Activated CD4-positive, alpha-beta T cell treated with anti-CD3 and anti-CD28 coated beads, Interleukin-10, Interleukin-2, amounts not matched to agents 100 ng/mL and 50 ng/mL, durations not matched to agents 16 hours and 8 hours (primary cell): Measurements from ENCODE around the gene DNM3.

Source experiments
- DNase-seq: peaks from one replicate; pipeline ENCODE4 v3.0.0-alpha.2; 2020

The DNM3 gene

GRCh38 chr1:171819946-171820345 lies 21.4 kb upstream of the DNM3 start:
- no peak for DNase-seq

- no peak for DNase-seq
Measured at GRCh38 chr1:171826973-171827372, 14.3 kb upstream of the DNM3 start.

GRCh38 chr1:171828794-171829193 lies 12.5 kb upstream of the DNM3 start:
- no peak for DNase-seq

DNA sequence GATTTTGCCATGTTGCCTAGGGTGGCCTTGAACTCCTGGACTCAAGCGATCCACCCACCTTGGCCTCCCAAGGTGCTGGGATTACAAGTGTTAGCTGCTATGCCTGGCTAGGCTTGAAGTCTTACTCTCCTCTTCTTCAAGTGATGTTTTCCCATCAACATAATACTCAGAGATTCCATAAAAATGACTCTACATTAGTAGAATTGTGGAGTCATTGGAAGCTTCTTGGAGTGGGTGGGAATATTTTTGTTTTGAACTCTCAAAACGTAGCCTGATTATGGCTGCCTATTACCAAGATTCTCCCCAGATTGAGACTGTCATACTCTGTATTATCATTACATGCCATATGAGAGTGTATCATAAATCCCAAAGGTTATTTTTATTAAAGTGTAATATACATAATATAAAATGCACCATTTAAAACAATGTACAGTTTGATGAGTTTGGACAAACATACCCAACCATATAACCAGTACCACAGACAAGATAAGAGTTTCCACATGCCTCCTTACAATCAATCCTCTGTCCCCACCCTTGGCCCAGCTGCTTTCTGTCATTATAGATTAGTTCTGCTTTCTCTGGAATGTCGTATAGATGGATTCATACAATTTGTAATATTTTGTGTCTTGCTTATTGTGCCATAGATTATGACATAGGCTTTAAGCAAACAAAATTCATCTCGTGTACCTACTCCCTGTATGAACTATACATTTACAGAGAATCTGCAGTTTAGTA lies 8.0 kb upstream of the DNM3 start:
- no peak for DNase-seq

GRCh38 chr1:171834821-171835220 lies 6.5 kb upstream of the DNM3 start:
- DNase-seq = no peak

DNA sequence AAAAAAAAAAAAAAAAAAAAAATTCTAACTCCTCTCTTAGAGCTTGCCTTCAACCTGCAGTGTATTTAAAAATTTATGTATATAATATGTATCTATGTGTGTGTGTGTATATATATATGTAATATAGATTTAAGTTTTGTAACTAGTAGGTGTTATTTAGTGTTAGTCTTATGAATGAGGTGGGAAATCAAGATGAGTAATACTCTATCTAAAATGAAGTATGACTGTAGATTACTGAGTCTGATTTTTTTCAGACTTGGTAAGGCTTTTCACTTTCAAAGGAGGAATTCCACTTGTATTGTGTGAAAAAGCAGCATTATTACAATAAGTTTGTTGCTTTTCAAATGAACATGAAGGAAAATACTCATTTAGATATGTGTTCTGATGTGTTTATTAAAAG lies 5.4 kb upstream of the DNM3 start:
- no peak for DNase-seq

DNA sequence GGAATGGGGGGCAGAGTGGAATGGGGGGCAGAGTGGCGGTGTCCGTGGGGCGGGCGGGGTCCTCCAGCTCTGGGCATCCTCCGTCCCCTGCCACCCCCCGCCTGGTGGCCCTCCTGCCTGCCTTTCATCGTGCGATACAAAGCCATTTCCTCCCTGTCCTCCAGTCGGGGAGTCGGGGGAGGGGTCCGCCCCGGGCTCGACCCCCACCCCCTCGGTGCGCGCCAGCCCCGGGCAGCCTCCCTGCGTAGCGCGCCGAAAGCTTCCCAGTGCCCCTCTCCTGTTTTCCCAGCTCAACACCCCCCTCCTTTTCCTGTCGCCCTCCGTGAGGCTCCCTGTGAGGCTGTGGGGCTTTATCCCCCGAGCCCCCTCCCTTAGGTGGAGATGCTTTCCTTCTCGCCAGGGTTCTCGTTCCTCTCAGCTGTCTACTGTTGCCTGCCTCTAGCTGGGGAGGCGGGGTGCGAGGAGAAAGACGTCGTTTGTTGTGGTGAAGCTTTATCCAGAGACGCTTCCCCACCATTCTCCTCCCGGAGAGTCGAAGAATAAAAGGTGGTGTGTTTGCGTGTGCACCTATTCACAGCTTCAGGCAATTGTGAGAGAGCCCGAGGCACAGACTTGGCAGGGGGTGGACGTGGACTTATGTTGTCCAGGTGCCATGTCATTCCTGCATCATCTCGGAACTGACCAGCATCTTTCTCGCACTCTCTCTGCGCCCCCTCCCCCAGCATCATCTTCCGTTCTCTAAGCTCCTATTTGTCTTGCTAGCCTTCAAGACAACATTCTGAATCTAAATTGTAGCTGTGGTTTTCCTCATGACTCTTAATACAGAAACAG lies 848 bp downstream of the DNM3 start:
- DNase-seq = no peak

DNA sequence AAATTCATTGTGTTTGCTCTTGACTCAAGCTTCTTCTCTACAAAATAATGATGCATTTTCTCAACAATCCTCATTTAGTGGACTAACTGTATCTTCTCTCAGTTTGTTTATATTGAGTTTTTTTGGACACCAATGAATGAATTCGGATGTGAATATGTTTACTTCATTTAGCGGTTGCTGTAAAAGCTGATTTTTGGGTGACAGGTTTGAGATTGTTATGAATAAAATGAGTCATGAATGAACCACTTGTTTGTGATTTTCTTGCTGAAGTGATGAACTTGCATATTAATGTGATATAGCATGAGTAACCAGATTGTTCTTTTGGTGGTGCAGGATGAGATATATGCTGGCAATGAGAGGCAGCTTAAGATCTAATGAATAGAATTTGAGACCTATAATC lies 3.1 kb downstream of the DNM3 start:
- DNase-seq = no peak

GRCh38 chr1:171845998-171846397 lies 4.7 kb downstream of the DNM3 start:
- DNase-seq = no peak

GRCh38 chr1:171849245-171849898 lies 8.1 kb downstream of the DNM3 start:
- no peak for DNase-seq

GRCh38 chr1:171850651-171851350 lies 9.5 kb downstream of the DNM3 start:
- DNase-seq = no peak

- DNase-seq = no peak
Measured at GRCh38 chr1:171852272-171852671, 11.0 kb downstream of the DNM3 start.

- no peak for DNase-seq
Measured at GRCh38 chr1:171855381-171855780, 14.1 kb downstream of the DNM3 start.

- no peak for DNase-seq
Measured at GRCh38 chr1:171858696-171859095, 17.4 kb downstream of the DNM3 start.

DNA sequence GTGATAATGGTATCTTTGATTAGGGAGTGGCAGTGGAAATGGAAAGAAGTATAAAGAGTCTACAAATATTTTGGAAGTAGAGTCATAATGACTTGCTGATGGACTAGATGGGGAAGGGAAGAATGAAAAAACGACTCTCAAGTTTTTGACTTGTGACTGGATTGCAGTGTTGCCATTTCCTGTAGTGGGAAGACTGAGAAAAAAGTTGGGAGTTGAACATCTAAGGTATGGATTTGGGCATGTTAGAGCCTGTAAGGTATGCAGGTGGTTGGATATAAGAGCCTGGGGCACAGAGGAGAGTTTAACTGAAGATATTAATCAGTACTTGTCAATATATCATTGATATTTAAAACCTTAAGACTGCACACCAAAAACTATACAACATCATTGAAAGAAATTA lies 19.4 kb downstream of the DNM3 start:
- DNase-seq = no peak

GRCh38 chr1:171863531-171863930 lies 22.2 kb downstream of the DNM3 start:
- DNase-seq = no peak

- DNase-seq = no peak
Measured at GRCh38 chr1:171864308-171864707, 23.0 kb downstream of the DNM3 start.

DNA sequence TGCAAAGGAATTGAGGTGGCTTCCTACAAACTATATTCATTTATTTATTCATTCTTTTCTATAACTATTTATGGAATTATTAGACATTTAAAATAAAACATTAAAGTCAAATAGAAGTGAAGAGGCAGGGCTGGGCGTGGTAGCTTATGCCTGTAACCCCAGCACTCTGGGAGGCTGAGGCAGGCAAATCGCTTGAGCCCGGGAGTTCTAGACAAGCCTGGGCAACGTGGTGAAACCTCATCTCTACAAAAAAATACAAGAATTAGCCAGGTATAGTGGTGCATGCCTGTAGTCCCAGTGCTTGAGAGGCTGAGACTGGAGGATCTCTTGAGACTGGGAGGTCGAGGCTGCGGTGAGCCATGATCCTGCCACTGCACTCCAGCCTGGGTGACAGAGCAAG lies 23.8 kb downstream of the DNM3 start:
- DNase-seq = no peak

DNA sequence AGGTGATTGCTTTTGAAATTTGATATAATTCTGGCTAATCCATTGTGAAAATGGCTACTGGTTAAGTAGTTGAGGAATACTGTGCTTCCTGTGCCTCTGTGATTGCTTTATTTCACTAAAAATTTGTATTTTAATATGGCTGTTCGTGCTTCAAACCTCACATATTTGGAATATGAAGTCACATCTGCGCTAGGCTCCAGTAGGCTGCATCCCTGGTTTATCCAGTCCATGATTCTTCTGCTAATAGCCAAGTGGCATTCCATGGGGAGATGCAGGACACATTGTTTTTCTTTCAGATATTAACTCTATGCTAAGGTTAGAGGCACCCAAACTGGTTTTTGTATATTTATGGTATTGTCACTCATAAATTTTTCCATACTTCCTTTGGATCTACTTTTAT lies 25.9 kb downstream of the DNM3 start:
- DNase-seq = no peak

- no peak for DNase-seq
Measured at GRCh38 chr1:171868217-171868803, 27.0 kb downstream of the DNM3 start.

GRCh38 chr1:171869097-171869496 lies 27.8 kb downstream of the DNM3 start:
- DNase-seq = no peak

DNA sequence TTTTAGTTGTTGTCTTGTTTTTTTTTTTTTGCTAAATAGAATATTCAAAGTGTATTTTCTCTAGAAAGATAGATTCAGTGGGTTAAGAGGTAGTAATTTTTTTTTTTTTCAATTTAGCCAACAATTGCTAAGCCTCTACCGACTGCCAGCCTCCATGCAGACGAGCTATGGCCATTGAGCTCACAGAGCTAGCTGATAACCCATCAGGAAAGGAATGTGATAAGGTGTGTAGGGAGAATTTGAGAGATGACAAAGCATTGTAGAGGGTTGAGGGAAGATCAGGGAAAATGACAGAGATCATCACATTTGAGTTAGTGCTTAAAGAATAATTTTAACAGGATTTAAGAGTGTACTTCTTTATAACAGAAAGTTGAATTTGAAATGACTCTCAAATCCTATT lies 30.6 kb downstream of the DNM3 start:
- no peak for DNase-seq

GRCh38 chr1:171872430-171872829 lies 31.1 kb downstream of the DNM3 start:
- DNase-seq = no peak
